Renal pelvis (tissue), 4 donors: Measurements from ENCODE around the gene PPP4R3A. TPM values are rescaled to one million over a fixed set of nuclear protein-coding genes. Genes with fewer than 3 reads are reported as not detected.
"Not testable (repeated sequence)": the region's sequence is repeated elsewhere in the genome, so short reads cannot be mapped to it uniquely, and the experiment has no call there.

Source experiments
- DNase-seq: peaks from one replicate; pipeline ENCODE4 v3.0.0-alpha.2; 2013
- polyA plus RNA-seq, 3 donors: library from polyadenylated mRNA; unstranded; fragments of 120-200 nt; gene quantifications; one replicate each; pipeline ENCODE4 v1.2.1, GENCODE V29; 2013; ENCODE audit not compliant: insufficient read length in 3 of 3

PPP4R3A gene
- polyA plus RNA-seq, 3 donors = 110 to 133 (median 122) TPM

- no peak for DNase-seq
Observed at GRCh38 chr14:91453744-91454143, 56.4 kb downstream of the PPP4R3A start.

GRCh38 chr14:91444335-91445020, 65.6 kb downstream of the PPP4R3A start:
- DNase-seq = no peak

DNA sequence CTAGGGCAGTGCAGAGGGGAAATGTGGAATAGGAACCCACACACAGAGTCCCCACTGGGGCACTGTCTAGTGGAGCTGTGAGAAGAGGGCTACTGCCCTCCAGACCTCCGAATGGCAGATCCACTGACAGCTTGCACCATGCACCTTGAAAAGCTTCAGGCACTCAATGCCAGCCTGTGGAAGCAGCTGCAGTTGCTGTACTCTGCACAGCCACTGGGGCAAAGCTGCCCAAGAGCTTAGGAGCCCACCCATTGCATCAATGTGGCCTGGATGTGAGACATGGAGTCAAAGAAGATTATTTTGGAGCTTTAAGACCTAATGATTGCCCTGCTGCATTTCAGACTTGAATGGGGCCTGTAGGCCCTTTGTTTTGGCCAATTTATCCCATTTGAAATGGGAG, 70.8 kb downstream of the PPP4R3A start:
- DNase-seq = no peak

DNA sequence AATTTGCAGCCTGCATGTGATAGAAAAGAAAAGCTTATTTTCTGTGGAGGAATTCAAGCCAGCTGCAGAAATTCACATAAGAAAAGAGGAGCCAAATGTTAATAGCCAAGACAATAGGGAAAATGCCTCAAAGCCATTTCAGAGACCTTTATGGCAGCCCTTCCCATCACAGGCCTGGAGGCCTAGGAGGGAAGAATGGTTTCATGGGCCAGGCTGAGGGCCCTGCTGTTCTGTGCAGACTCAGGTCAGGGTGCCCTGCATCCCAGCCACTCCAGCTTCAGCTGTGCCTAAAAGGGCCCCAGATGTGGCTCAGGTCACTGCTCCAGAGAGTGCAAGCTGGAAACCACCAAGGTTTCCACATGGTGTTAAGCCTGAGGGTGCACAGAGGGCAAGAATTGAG, 71.3 kb downstream of the PPP4R3A start:
- DNase-seq = no peak

DNA sequence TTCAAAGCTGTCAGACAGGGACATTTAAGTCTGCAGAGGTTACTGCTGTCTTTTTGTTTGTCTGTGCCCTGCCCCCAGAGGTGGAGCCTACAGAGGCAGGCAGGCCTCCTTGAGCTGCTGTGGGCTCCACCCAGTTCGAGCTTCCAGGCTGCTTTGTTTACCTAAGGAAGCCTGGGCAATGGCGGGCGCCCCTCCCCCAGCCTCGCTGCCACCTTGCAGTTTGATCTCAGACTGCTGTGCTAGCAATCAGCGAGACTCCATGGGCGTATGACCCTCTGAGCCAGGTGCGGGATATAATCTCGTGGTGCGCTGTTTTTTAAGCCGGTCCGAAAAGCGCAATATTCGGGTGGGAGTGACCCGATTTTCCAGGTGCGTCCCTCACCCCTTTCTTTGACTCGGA, 73.8 kb downstream of the PPP4R3A start:
- not testable (repeated sequence) for DNase-seq

DNA sequence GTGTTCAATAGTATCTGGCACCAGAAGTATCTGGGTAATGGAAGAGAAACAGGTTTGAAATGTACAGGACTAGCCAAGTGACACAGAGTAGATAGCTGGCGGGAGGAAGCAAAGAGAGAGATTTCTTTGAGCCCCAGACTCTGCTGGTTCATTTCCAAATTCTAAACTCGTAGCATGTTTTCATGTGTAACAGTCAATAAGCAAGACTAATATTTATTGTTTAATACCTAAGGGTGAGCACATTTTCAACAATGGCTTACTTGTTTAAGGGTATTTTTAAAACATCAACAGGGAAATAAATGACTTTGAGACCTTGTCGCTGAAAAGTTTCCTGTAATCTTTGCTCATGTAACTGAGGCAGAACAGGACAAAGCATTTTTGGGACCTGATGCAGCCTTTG, 80.7 kb downstream of the PPP4R3A start:
- no peak for DNase-seq

GRCh38 chr14:91428931-91429330, 81.2 kb downstream of the PPP4R3A start:
- DNase-seq = not testable (repeated sequence)

GRCh38 chr14:91425531-91425944, 84.6 kb downstream of the PPP4R3A start:
- not testable (repeated sequence) for DNase-seq

GRCh38 chr14:91424813-91425530, 85.1 kb downstream of the PPP4R3A start:
- no peak for DNase-seq

DNA sequence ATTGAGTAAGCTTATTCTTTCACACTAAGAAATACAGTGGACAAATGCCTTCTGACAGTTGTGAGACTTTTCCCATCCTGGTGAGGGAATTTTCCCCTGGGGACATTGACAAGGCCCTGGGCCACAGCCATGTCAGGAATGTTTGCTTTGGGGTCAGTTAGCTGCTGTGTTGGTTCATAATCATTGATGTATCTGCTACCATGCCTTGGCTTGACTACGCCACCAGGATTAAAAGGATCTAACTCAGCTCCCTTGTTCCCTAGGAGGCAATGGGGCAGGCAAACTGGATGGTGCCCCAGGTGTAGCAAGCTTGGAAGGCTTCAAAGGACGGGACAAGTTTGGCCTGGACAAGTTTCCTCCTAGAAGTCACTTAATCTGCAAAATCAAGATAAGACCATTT, 89.4 kb downstream of the PPP4R3A start:
- DNase-seq = no peak

GRCh38 chr14:91419451-91419850, 90.7 kb downstream of the PPP4R3A start:
- no peak for DNase-seq

GRCh38 chr14:91419044-91419397, 91.1 kb downstream of the PPP4R3A start:
- no peak for DNase-seq

DNA sequence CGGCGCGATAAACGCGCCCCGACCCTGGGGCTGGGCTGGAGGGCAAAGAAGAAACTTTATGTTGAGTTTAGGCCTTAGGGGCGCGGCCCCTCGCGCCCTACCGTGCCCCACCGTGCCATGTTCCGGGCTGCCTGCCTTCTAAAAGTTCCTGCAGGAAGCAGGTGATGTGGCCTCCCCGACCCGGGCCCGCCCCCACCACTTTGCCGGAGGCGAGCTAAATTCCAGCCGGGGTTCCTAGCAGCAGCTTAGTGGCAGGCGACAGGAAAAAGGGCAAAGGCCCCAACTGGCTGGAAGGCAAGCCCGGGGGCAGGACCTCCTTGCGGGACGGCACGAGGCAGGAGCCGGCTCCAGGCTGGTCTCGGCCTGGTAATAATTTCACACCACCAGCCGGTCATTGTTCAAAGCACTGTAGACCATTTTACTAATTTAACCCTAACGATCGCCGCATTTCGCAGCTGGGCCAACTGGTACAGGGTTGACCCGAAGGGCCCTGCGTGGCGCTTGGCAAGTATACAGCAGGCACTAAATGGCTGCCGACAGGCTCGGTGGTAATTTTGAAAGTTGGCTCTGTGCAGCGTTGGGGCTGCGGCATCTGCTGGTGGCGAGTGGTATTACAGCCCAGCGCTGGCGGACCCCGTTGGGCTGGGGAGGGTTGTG, 91.6 kb downstream of the PPP4R3A start:
- DNase-seq = no peak

GRCh38 chr14:91417983-91418386, 92.1 kb downstream of the PPP4R3A start:
- no peak for DNase-seq

DNA sequence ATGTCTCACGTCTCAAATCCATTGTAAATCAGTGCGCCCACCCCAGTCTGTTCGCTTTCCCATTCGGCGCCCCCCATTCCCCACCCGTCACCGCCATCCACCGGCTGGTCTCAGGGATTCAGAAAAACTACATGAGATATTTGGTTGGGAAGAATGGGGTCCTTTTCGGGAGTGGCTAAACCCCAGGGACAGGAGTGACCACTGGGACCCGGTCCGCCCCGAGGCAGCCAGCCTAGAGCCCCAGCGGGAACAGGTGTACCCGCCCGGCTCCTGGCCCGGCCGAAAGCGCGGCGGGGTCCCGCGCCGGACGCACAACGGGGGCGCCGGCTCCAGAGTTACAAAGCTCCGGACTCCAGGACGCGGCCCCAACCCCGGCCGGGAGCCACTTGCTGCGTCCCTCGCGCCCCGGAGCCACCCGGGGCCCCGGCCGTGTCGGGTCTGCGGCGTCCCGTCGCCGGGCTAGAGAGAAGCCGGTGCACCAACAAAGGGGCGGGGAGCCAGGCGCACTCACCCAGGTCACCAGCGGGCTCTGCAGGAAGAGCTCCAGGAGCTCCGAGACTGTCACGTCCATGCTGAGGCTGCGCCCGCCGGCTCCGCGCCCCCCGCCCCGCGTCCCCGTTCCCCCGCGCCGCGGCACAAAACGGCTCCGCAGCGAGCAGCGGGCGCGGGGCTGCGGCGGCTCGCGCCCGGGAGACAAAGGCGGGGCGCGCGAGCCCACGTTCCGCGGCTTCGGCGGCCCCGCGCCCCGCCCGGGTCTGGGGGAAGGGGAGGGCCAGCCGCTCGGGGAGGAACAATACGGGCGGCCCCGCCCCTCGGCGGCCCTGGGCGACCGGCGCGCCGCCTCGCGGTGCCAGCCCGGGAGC, 92.8 kb downstream of the PPP4R3A start, which contains the start of gene CCDC88C:
TSS of gene CCDC88C (minus strand) at position 701 of the 863 bp plus-strand sequence. CDS start at position 571, 130 bp downstream.
- no peak for DNase-seq

GRCh38 chr14:91416744-91417119, 93.4 kb downstream of the PPP4R3A start:
- no peak for DNase-seq

DNA sequence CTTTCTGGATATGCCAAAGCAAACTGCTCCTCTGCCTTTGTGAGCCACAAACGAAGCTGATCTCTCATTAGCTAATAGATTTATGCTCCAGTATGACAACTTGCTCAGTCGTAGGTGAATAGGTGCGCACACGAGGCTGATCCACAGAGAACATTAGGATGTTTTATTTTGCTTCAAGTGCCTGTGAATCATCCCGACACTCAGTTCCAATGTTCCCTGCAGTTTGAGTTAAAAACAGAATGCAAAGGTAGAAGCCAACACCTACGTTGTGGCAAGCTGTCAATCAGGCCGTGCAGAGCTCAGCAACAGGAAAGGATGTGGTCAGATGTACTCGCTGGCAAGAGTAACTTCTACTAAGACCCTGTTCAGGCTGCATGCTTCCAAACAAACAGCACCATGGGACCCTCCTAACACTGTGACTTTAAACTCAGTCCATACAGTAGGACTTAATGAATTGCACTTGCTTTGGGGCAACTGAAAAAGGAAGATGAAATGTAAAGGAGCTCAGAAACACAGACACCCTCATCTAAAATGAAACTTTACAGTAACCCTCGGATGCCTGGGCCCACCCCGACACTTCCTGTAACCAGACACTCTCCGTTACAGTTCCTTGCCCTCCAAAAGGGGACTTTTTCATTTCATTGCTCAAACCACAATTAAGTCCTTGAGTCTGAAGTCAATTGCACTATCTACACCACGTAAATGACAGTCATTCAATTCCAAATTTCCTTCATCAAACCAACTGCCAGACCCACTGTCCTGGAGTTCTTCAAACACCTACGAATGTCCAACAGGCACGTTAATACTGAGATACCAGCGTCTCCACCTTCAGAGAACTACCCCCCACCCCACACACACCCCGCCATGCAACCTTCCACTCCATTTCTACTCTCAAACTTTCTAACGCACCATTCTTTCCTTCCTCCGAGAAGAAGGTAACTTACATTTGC, 94.0 kb downstream of the PPP4R3A start:
- DNase-seq = no peak

DNA sequence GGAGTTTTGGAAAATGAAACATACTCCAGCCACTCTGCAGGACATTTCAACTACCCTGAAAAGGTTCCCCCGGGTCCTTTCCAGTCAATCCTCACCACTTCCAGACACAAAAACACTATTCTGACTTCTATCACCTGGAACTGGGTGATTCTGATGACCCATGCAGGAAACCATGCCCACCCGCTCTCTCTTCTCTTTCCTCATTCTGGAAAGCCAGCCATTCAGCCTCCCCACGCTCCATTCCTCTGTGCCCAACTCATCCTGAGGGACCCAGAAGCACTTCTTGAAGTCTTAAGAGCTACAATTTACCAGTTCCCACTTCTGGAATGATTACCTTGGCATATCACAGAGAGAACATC, 95.7 kb downstream of the PPP4R3A start:
- no peak for DNase-seq

GRCh38 chr14:91413547-91414474, 96.3 kb downstream of the PPP4R3A start:
- DNase-seq = no peak

DNA sequence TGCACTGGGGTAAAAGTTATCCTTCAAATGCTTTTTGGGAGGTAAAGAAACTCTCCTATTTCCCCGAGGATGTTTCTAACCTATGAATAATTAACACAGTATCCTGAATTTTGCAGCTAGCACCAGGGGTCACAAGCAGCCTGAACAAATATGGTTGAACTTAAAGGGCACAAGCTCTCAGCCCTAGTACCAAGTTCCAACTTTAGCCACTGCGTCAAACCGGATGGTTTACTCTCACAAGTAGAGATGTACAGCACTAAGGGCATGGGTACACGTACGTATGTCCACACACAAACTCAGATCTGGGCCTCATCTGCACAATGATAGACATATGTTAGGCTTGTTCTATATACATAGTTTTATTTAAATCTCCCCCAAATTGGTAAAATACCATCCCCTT, 97.2 kb downstream of the PPP4R3A start:
- DNase-seq = no peak
